Esophagus muscularis mucosa (tissue), 3 donors: ENCODE results near the gene DIP2B.

Experiments
- POLR2A ChIP-seq: fragments of 450-650 bp; IDR thresholded peaks from one replicate; pipeline ENCODE4 v1.6.1; 2017; ENCODE audit warnings: antibody characterized with exemption, moderate library complexity, mild to moderate bottlenecking, low read depth
- TF ChIP-seq, protein P1 (sequence below), 3 experiments: fragments of 200-600 bp in 2 of 3; fragments of 450-650 bp in 1 of 3; sonication (generic) in 2 of 3; IDR thresholded peaks; one replicate each; pipeline ENCODE4 v1.5.1; 2017 to 2019; ENCODE audit warnings: antibody characterized with exemption in 3 of 3, mild to moderate bottlenecking in 2 of 3, moderate library complexity in 1 of 3

DNA sequence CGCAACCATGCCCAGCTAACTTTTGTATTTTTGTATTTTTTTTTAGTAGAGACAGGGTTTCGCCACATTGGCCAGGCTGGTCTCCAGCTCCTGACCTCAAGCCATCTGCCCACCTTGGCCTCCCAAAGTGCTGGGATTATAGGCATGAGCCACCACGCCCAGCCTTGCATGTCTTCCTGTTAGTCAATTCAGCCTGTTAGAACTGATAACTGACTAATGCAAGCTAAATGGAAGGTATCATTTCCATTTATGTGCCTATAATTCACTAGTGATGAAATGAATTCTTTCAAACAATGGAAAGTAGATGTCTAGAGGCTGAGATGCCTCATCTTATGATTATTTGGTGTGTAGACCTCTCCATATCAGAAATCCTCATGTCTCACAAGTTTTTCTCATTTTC is 37.3 kb upstream of the DIP2B start:
- TF ChIP-seq, protein P1, sequence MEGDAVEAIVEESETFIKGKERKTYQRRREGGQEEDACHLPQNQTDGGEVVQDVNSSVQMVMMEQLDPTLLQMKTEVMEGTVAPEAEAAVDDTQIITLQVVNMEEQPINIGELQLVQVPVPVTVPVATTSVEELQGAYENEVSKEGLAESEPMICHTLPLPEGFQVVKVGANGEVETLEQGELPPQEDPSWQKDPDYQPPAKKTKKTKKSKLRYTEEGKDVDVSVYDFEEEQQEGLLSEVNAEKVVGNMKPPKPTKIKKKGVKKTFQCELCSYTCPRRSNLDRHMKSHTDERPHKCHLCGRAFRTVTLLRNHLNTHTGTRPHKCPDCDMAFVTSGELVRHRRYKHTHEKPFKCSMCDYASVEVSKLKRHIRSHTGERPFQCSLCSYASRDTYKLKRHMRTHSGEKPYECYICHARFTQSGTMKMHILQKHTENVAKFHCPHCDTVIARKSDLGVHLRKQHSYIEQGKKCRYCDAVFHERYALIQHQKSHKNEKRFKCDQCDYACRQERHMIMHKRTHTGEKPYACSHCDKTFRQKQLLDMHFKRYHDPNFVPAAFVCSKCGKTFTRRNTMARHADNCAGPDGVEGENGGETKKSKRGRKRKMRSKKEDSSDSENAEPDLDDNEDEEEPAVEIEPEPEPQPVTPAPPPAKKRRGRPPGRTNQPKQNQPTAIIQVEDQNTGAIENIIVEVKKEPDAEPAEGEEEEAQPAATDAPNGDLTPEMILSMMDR (IDR thresholded peaks at IDR 0.05), result no peak
- no peak for TF ChIP-seq POLR2A
